GM12874 (cell line): Measurements from ENCODE around the gene RGS12.

Experiments used
- CTCF ChIP-seq: IDR thresholded peaks from 2 replicates; pipeline ENCODE4 v1.5.1; 2011; ENCODE audit warnings: low read depth, mild to moderate bottlenecking, control low read depth, low read length, moderate library complexity; ENCODE audit not compliant: insufficient read depth

Gene RGS12

GRCh38 chr4:3310301-3311094 lies 17.7 kb downstream of the RGS12 start:
- TF ChIP-seq CTCF, result no peak

GRCh38 chr4:3311095-3311372 lies 18.2 kb downstream of the RGS12 start:
- no peak for TF ChIP-seq CTCF

GRCh38 chr4:3311489-3312171 lies 18.8 kb downstream of the RGS12 start:
- TF ChIP-seq CTCF, result no peak

- TF ChIP-seq CTCF, result no peak
These were observed 19.5 kb downstream of the RGS12 start for GRCh38 chr4:3312362-3312761.

- TF ChIP-seq CTCF, result no peak
These were observed 20.3 kb downstream of the RGS12 start for GRCh38 chr4:3313139-3313538.

GRCh38 chr4:3313556-3314228 lies 20.9 kb downstream of the RGS12 start:
- TF ChIP-seq CTCF, result no peak

GRCh38 chr4:3314706-3315260 lies 22.0 kb downstream of the RGS12 start:
- no peak for TF ChIP-seq CTCF
